Right ventricle myocardium inferior (tissue), 1 donor: ENCODE results near the gene MEIOSIN. TPM values are rescaled to one million over a fixed set of nuclear protein-coding genes. Genes with fewer than 3 reads are reported as not detected.

ENCODE experiments used
- ATAC-seq: fragments of 200-7000 bp; cut with Tn5 transposase; one replicate; pipeline ENCODE4 v1.9.1; 2020; ENCODE audit warnings: mild to moderate bottlenecking, moderate library complexity
- DNase-seq: peaks from one replicate; pipeline ENCODE4 v3.0.0; 2021; ENCODE audit errors: missing footprints
- intact Hi-C: fragments of 100-400 bp; cut with DNase I; formaldehyde crosslinking; loops from one replicate; pipeline ENCODE4 v1.11.0; 2022
- total RNA-seq: library from RNA; stranded (reverse); fragmentation: NEBNext Ultra II Directional; extraction: Animal tissue kit (Norgen Biotek cat#: 25700); gene quantifications from one replicate; pipeline ENCODE4 v1.2.1, GENCODE V29; 2021
- donor health status: DM: no; HTN: yes; CAD: no; lungs with severe emphysema.

The MEIOSIN gene
- total RNA-seq, 1 donor from 2014 or later, result not detected

GRCh38 chr19:45758921-45759320, 25.7 kb downstream of the MEIOSIN start:
- DNase-seq, result no peak
- ATAC-seq, result no peak
- intact Hi-C loops, result no loop called here

GRCh38 chr19:45761714-45762113, 28.5 kb downstream of the MEIOSIN start:
- intact Hi-C loops, result no loop called here
- ATAC-seq (no peak), DNase-seq (no peak)

GRCh38 chr19:45762870-45763631, 29.8 kb downstream of the MEIOSIN start:
- no peak for ATAC-seq
- DNase-seq, result no peak
- intact Hi-C loops, result no loop called here

GRCh38 chr19:45763691-45764294, 30.6 kb downstream of the MEIOSIN start:
- DNase-seq (no peak), ATAC-seq (no peak)
- intact Hi-C loops, result no loop called here

GRCh38 chr19:45764475-45764874, 31.2 kb downstream of the MEIOSIN start:
- ATAC-seq (no peak), DNase-seq (no peak)
- intact Hi-C loops, result no loop called here

DNA sequence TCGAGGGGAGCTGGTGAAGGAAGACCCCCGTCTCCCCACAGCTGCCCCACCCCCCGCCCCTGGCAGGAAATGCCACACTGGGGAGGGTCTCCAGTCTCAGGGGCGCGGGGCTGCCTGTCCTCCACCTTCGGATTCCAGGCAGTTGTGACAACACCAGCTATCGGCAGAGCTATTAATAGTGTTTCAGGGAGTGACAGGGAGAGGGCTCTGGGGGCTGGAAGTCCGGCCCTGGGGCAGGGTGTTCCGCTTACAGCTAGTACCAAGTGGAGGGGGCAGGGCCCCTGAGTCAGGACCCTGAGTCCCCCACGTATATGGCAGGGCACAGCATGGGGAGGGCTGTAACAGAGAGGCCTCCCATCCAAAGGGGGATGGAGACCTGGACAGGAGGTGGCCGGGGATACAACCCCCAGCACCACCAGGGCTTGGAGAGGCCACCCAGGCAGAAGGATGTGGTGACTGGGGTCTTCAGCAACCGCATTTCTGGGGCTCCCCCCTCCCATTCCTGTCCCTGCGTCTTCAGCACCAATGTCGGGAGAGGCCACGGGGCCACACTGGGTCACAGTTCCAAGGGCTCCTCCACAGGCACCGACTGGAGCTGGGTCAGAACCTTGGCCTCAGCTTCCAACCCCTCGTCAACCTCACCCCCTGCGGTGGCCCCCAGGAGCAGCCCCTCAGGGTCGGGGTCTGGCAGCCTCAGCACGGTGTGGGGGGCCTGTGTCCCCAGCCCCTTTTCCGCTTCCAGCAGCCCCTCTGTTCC, 31.9 kb downstream of the MEIOSIN start:
- no peak for DNase-seq
- intact Hi-C loops, result loop anchor here (1.0 kb wide), 1 partner anchor 34 kb away; no protein-coding TSS in a partner anchor
- ATAC-seq, result peak; percentile 10

- DNase-seq (no peak), ATAC-seq (no peak)
- intact Hi-C loops, result loop anchor here (1.0 to 2.0 kb wide), 2 partner anchors 34 to 73 kb away; partner anchors contain the start of gene QPCTL
These were observed 32.6 kb downstream of the MEIOSIN start for GRCh38 chr19:45765702-45766295.

DNA sequence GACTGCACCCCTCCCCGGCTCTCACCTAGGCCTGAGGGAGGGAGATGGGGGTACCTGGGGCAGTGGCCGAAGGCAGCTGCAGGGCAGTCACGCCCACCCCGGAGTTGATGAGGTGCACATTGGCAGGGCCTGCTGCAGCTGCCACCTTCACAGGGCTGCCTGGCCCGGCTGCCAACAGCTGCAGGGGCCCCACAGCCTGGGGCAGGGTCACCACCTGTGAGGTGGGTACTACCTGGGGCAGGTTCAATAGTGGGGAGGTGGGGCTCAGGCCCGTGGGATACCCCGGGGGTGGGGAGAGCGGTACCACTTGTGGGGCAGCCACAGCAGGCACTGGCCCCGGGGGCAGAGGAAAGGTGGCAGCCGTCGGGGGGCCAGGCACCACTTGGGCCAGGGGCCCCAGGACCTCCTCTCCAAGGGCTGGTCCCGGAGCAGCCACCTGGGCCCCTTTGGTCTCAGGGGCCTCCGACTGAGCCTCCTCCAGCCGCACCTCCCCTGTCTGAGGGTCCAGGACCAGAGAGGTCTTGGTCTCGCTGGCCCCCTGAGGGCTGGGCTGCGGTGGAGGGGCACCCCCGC, 33.1 kb downstream of the MEIOSIN start:
- ATAC-seq, result no peak
- intact Hi-C loops, result loop anchor here (2.0 kb wide), 1 partner anchor 74 kb away; the partner anchor contains the start of gene QPCTL
- DNase-seq, result no peak

DNA sequence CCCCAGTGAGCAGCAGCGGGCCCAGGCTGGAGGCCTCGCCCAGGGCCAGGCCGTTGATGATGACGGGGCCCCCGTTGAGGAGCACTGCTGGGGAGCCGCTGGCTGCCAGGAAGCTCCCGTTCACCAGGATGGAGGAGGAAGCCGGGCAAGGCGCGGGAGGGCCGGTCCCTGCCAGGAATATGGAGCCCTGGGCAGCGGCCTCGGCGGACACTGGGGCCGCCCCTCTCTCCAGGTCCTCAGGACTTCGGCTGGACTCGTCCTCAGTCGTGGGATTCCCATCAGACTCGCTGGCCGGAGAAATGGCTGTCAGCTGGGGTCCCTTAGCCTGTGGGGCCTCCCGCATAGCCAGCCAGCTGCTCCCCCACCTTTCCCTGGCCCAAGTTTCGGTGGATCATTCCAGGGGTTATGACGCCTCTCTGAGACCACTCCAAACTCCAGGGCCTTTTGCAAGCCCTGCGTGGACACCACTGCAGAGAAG, 33.7 kb downstream of the MEIOSIN start:
- DNase-seq, result peak; percentile 81

GRCh38 chr19:45767410-45767880, 34.2 kb downstream of the MEIOSIN start:
- DNase-seq, result peak; percentile 82
- peak; percentile 4 for ATAC-seq
- intact Hi-C loops, result loop anchor here (2.0 kb wide), 1 partner anchor 75 kb away; the partner anchor contains the start of gene QPCTL

More for the DNA sequence above, 33.7 kb downstream of the MEIOSIN start:
- no peak for ATAC-seq
- intact Hi-C loops, result loop anchor here (2.0 kb wide), 1 partner anchor 74 kb away; the partner anchor contains the start of gene QPCTL

DNA sequence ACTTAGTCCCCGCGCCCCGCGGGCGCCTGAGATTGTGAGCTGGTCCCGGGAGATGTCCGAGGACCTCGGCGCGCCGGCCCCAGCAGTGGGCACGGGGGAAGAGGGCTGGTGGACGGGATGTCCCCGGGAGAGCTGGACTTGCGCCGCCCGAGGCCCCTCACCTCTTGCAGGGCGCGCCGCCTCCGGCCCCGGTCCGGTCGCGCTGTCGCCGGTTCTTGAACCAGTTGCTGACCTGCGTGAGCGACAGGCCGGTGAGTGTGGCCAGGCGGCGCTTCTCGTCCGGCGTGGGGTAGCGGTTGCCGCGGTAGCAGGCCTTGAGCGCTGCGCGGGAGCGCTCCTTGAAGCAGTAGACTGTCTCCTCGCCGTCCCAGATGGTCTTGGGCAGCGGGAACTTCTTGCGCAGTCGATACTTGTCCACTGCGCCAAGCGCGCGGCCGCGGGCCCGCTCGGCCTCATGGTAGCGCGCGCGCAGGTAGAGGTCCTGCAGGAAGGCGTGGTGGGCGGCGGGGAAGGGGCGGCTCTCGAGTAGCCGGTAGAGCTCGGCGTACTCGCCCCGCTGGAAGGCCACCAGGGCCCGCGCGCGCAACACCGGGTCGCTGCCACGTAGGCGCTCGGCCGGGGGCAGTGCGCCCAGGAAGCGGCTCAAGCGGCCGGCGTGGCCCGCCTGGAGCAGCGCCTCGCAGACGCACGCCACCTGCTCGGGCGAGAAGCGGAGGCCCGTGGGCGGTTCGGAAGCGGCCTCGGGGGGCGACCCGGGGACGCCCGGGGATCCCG, 34.8 kb downstream of the MEIOSIN start:
- DNase-seq (peak; percentile 88), ATAC-seq (no peak)
- intact Hi-C loops, result loop anchor here (1.0 to 2.0 kb wide), 2 partner anchors 51 to 75 kb away; partner anchors contain the start of gene QPCTL

- DNase-seq (no peak), ATAC-seq (no peak)
- intact Hi-C loops, result loop anchor here (1.0 kb wide), 1 partner anchor 51 kb away; no protein-coding TSS in a partner anchor
These were observed 35.4 kb downstream of the MEIOSIN start for GRCh38 chr19:45768655-45768983.

DNA sequence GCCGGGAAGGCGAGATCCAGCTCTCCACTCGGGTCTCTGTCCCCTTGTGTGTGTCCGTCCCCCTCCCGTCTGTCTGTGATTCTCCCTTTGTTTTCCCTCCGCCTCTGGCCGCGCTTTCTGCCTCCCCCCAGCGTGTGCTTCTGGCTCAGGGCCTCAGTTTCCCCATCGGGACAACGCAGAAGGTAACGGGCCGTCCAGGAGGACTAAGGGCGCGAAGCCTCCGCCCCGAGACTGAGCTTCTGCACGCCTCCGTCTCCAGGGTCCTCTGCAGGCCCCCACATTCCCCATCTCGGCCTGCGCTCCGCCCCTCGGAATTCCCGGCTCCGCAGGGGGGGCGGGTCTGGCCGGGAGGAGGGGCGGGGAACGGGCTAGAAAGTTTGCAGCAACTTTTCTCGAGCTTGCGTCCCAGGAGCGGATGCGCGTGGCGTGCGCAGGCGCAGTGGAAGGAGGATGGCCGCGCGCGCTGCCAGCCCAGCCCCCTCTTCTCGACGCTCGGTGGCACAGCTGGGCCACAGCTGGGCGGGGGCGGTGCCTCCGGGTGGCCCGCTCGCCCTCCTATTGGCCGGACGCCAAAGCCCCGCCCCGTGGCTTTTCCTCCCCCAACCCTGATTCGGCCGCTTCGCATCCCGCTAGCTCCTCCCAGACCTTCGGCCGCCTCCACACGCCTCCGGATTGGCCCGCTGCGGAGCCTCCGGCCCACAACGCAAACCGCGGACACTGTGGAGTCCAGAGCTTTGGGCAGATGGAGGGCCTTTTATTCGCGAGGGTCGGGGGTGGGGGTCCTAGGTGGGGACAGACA, 35.9 kb downstream of the MEIOSIN start, which contains the start of gene SIX5:
TSS of gene SIX5 (minus strand) at position 269 of the 799 bp plus-strand sequence. CDS start 408 bp downstream, outside the sequence.
- intact Hi-C loops, result loop anchor here (1.0 kb wide), 1 partner anchor 52 kb away; no protein-coding TSS in a partner anchor
- DNase-seq (peak; percentile 98), ATAC-seq (peak; percentile 69)

- intact Hi-C loops, result loop anchor here (1.0 to 5.0 kb wide), 4 partner anchors 12 to 92 kb away; partner anchors contain the start of genes DMPK, FOXA3 and SYMPK
- DNase-seq (no peak), ATAC-seq (no peak)
These were observed 36.6 kb downstream of the MEIOSIN start for GRCh38 chr19:45769821-45770191.

- DNase-seq (peak; percentile 97), ATAC-seq (peak; percentile 81)
- intact Hi-C loops, result loop anchor here (1.0 to 5.0 kb wide), 4 partner anchors 12 to 92 kb away; partner anchors contain the start of genes DMPK, FOXA3 and SYMPK
These were observed 37.2 kb downstream of the MEIOSIN start for GRCh38 chr19:45770192-45771101.
